Stimulated activated CD8-positive, alpha-beta memory T cell treated with anti-CD3 and anti-CD28 coated beads, Interleukin-7, amount 100 ng/mL, for 4 hours (primary cell): ENCODE measurements around the gene ULK2.

Source experiments
- DNase-seq, 2 donors: peaks; one replicate each; pipeline ENCODE4 v3.0.0-alpha.2; 2020; ENCODE audit warnings: low read depth in 2 of 2

The ULK2 gene

GRCh38 chr17:19726631-19727376, 140.9 kb downstream of the ULK2 start:
- DNase-seq, result no peak

GRCh38 chr17:19725486-19725885, 142.2 kb downstream of the ULK2 start:
- DNase-seq, result no peak

GRCh38 chr17:19724501-19725420, 143.0 kb downstream of the ULK2 start:
- DNase-seq, result peak; percentile 3 to 47

DNA sequence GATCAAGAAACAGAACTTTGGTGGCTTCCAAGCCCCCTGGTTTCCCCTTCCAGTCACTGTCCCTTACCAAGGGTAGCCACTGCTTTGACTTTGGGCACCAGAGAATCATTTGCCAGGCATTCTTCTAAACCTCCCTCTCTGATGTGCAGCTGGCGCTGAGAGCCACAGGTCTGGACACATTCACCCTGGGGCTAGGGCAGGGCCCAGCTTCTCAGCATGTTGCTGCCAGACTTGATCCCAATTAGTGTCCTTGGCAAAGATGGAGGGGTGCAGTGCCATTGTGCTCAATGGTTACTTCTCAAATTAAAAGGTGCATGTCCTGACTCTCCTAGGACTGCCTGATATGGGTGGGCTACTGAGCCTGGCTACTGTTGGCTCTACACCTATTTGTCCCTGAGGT, 143.8 kb downstream of the ULK2 start:
- no peak for DNase-seq
